ENCODE measurements around the gene VWA3B.
A peak's percentile ranks its signal among the peaks of the same experiment; 100 is the strongest.
"Not testable (repeated sequence)": the region's sequence is repeated elsewhere in the genome, so short reads cannot be mapped to it uniquely, and the experiment has no call there.

Gene VWA3B

GRCh38 chr2:98145070-98145469 is 58.1 kb downstream of the VWA3B start:
- no peak for TF ChIP-seq CTCF (IDR thresholded peaks at IDR 0.05; ENCODE audit: low read depth, low read length)
- DNase-seq (ENCODE audit: low read depth in 2 of 2), result no peak
- no peak overlapping the region for H3K4me3 ChIP-seq (replicated peaks in 1 of 2; ENCODE audit: low read depth in 2 of 2, low read length in 2 of 2)

- not testable (repeated sequence) for H3K4me3 ChIP-seq (replicated peaks in 1 of 2; ENCODE audit: low read depth in 2 of 2, low read length in 2 of 2); DNase-seq (ENCODE audit: low read depth in 2 of 2)
These were observed 60.9 kb downstream of the VWA3B start for GRCh38 chr2:98147900-98148299.

- H3K4me3 ChIP-seq (replicated peaks in 1 of 2; ENCODE audit: low read depth in 2 of 2, low read length in 2 of 2), result peak overlapping the region in 1 of 2 donors; percentile 22
- no peak for TF ChIP-seq CTCF (IDR thresholded peaks at IDR 0.05; ENCODE audit: low read depth, low read length)
- no peak for DNase-seq (ENCODE audit: low read depth in 2 of 2)
These were observed 61.8 kb downstream of the VWA3B start for GRCh38 chr2:98148595-98149332.

DNA sequence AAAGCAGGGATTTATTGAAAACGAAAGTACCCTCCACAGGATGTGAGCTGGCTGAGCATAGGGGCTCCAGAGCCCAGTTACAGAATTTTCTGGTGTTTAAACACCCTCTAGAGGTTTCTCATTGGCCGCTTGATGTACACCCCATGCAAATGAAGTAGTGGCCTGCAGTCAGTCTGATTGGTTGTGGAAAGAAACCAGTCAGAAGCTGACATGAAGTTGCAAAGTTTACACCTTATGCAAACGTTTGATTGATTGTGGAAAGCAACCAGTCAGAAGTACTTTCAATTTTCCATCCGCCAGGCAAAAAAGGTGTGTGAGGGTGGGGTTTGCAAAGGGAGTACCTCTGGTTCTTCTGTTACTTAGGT is 62.3 kb downstream of the VWA3B start:
- peak overlapping the region in 1 of 2 donors; percentile 22 for H3K4me3 ChIP-seq (replicated peaks in 1 of 2; ENCODE audit: low read depth in 2 of 2, low read length in 2 of 2)
- DNase-seq (ENCODE audit: low read depth in 2 of 2), result peak; percentile 74 to 76
- TF ChIP-seq CTCF (IDR thresholded peaks at IDR 0.05; ENCODE audit: low read depth, low read length), result no peak

DNA sequence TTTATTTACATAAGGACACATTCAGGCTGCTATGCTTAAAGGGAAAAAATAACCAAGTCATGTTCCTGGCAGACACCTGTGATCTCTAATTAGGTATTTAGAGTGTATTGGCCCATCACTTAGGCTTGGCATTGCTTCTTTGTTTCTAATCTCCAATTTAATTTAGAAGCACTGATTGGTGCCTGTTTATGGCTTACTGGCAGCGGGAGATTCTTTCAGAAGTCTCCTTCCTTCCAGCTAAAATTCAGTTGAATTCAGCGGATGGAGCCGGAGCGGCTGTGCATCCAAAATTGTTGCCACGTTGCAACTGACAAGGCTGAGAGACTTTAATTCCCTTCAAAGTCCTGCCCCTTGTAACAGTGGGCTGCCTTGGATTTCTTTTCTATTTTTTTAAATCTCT is 66.5 kb downstream of the VWA3B start:
- TF ChIP-seq CTCF (IDR thresholded peaks at IDR 0.05; ENCODE audit: low read depth, low read length), result no peak
- H3K4me3 ChIP-seq (replicated peaks in 1 of 2; ENCODE audit: low read depth in 2 of 2, low read length in 2 of 2), result no peak overlapping the region
- no peak for DNase-seq (ENCODE audit: low read depth in 2 of 2)

GRCh38 chr2:98155291-98155690 is 68.3 kb downstream of the VWA3B start:
- TF ChIP-seq CTCF (IDR thresholded peaks at IDR 0.05; ENCODE audit: low read depth, low read length), result no peak
- no peak overlapping the region for H3K4me3 ChIP-seq (replicated peaks in 1 of 2; ENCODE audit: low read depth in 2 of 2, low read length in 2 of 2)
- DNase-seq (ENCODE audit: low read depth in 2 of 2), result no peak

- TF ChIP-seq CTCF (IDR thresholded peaks at IDR 0.05; ENCODE audit: low read depth, low read length), result no peak
- no peak overlapping the region for H3K4me3 ChIP-seq (replicated peaks in 1 of 2; ENCODE audit: low read depth in 2 of 2, low read length in 2 of 2)
- peak in 1 of 2 donors; percentile 18 for DNase-seq (ENCODE audit: low read depth in 2 of 2)
These were observed 68.7 kb downstream of the VWA3B start for GRCh38 chr2:98155716-98156115.
